IPS-NIHi11 (cell line): Measurements from ENCODE around the gene AP4M1.

ENCODE experiments used
- DNase-seq: peaks from one replicate; pipeline ENCODE4 v3.0.0; 2012; ENCODE audit warnings: mixed read lengths, low spot score

AP4M1 gene

GRCh38 chr7:100101016-100101862 is at the start of gene AP4M1, which contains the start of gene MCM7:
Gene AP4M1, plus strand, starts transcription at chr7:100101643. Its CDS starts 72 bp downstream, at chr7:100101715.
Gene MCM7, minus strand, starts transcription at chr7:100101397. Its CDS starts 103 bp downstream, at chr7:100101294.
- DNase-seq, result peak; percentile 96

GRCh38 chr7:100053215-100053614 is 48.2 kb upstream of the AP4M1 start:
- peak; percentile 43 for DNase-seq

GRCh38 chr7:100057006-100057405 is 44.4 kb upstream of the AP4M1 start:
- no peak for DNase-seq

- DNase-seq, result no peak
Observed at GRCh38 chr7:100059251-100059739, 42.1 kb upstream of the AP4M1 start.

GRCh38 chr7:100061518-100062193 is 39.8 kb upstream of the AP4M1 start:
- DNase-seq, result no peak

- DNase-seq, result no peak
Observed at GRCh38 chr7:100063376-100063775, 38.1 kb upstream of the AP4M1 start.

GRCh38 chr7:100064162-100064561 is 37.3 kb upstream of the AP4M1 start:
- DNase-seq, result no peak

- DNase-seq, result no peak
Observed at GRCh38 chr7:100065452-100066186, 35.8 kb upstream of the AP4M1 start.

- peak; percentile 32 for DNase-seq
Observed at GRCh38 chr7:100066953-100067352, 34.5 kb upstream of the AP4M1 start.

- no peak for DNase-seq
Observed at GRCh38 chr7:100069991-100070390, 31.5 kb upstream of the AP4M1 start.

GRCh38 chr7:100071018-100071723 is 30.3 kb upstream of the AP4M1 start:
- no peak for DNase-seq

- no peak for DNase-seq
Observed at GRCh38 chr7:100072462-100072861, 29.0 kb upstream of the AP4M1 start.

GRCh38 chr7:100074841-100075240 is 26.6 kb upstream of the AP4M1 start:
- no peak for DNase-seq

GRCh38 chr7:100075418-100075817 is 26.0 kb upstream of the AP4M1 start:
- no peak for DNase-seq

GRCh38 chr7:100077205-100077604 is 24.2 kb upstream of the AP4M1 start:
- DNase-seq, result no peak

- no peak for DNase-seq
Observed at GRCh38 chr7:100079024-100079560, 22.4 kb upstream of the AP4M1 start.

GRCh38 chr7:100080907-100081534 is 20.4 kb upstream of the AP4M1 start:
- no peak for DNase-seq

- DNase-seq, result peak; percentile 93
Observed at GRCh38 chr7:100081535-100082102, 19.8 kb upstream of the AP4M1 start, which contains the start of gene ZNF3. Gene ZNF3, minus strand, starts transcription at chr7:100081723. Its CDS starts 4,366 bp downstream, at chr7:100077357.

- no peak for DNase-seq
Observed at GRCh38 chr7:100082978-100083377, 18.5 kb upstream of the AP4M1 start.

- no peak for DNase-seq
Observed at GRCh38 chr7:100085515-100085914, 15.9 kb upstream of the AP4M1 start.
